ENCODE results near the gene TIPARP.
"Not testable (repeated sequence)": the region's sequence is repeated elsewhere in the genome, so short reads cannot be mapped to it uniquely, and the experiment has no call there.

Gene TIPARP

DNA sequence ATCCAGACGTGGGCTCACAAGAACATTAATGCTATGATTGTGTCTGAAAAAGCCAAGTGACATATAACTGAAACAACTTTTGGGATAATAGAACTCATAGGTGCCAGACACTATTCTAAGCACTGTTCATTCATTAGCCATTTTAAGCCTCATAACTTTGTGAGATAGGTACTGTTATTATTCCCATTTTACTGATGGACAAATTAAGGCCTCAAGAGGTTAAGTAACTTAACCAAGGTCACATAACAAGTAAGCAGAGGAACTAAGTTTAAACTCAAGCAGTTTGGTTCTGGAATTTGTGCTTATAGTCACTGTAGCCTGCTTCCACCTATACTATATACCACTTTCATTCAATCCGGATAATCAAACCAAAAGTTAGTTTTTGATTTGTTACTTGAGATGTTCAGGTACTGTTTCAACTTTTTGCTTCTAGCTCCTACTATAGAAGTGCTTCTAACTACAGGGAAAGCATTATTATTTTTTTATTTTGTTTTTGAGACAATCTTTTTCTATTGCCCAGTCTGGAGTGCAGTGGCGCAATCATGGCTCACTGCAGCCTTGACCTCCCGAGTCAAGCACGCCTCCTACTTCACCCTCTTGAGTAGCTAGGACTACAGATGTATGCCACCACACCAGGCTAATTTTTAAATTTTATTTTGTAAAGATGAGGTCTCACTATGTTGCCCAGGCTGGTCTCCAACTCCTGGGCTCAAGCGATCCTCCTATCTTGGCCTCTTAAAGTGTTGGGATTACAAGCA, 41.9 kb downstream of the TIPARP start:
- no peak for DNase-seq (ENCODE audit: low read depth)

DNA sequence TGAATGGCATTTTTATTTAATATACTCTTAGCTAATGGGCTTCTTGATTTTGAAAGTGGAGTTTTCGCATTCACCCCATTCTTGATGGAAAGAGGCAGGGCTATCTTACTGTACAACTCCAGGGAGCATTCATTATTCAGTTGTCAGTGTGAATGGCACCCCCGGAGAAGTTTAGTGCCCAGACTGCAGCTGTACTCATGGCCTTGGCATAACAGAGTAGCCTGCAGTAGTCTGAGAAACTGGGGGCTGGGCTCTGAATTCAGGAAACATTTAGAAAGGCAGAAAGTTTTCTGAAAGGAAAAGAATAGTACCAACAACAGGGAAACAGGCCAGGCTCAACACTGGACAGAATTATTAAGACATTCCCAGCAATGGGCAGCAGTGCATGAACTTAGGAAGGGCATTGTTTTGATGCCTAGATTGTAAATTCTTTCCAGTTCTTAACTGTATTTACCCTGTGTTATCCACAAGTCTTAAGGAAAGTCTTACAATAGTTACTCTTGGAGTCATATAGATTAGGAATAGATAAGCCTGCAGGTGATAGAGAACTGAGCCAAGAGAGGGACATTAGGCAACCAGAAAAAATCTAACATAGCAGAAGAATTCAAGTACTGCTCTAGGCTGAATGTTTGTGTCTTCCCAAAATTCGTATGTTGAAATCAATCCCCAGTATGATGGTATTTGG, 44.4 kb downstream of the TIPARP start:
- DNase-seq (ENCODE audit: low read depth), result no peak

DNA sequence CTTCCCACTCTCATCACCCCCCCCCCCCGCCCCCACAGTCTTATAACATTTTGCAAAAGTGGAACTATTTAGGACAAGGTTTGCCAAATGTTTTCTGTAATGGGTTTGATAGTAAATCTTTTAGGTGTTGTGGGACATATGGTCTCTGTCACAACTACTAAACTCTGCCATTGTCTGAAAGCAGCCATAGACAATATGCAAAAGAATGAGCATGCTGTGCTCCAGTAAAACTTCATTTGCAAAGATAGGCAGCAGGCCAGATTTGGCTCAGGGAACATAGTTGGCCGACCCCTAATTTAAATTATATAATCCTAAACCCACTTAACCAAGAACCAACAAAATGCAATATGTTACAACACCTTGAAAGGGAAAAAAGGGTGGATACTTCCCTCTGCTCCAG, 46.4 kb downstream of the TIPARP start:
- DNase-seq (ENCODE audit: low read depth), result no peak

DNA sequence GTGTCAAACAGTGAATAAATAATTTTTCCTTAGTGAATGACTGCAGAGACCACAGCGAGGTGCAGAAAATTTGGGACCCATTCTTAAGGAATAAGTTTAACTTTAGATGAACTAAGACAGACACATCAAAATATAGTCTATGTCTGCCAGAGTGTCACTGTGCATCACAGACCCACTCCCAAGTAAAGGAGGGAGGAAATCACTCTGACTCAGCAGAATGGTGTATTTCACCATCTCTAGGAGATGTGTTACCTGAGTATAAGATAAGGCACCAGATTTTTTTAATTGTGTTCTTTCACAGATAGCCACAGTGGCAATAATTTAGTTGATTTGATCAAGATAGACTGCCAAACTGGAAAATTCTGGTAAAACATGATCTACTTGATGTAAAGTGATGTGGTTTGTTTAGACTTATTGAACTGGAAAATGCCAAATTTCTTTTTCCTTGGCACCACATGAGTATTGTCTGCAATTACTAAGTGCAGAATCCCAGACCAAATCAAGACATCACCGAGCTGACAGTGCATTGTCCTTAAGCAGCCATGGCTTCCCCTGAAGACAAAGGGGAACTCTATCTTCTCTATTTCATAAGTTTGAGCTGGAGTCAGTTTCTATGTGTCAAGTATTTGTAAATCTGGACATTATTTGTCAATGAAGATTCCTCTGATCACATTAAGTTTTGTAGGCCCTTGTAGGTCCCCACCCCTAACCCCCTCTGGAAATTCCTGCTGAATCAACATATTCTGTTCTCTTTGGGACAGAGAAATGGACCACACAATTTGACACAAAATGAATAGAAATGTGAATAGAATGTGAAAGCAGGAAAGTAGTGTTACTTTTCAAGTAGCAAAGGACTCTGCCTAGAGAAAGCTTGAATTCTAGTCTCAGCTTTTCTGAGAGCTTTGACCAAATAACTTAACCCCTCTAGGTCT, 47.6 kb downstream of the TIPARP start:
- no peak for DNase-seq (ENCODE audit: low read depth)

DNA sequence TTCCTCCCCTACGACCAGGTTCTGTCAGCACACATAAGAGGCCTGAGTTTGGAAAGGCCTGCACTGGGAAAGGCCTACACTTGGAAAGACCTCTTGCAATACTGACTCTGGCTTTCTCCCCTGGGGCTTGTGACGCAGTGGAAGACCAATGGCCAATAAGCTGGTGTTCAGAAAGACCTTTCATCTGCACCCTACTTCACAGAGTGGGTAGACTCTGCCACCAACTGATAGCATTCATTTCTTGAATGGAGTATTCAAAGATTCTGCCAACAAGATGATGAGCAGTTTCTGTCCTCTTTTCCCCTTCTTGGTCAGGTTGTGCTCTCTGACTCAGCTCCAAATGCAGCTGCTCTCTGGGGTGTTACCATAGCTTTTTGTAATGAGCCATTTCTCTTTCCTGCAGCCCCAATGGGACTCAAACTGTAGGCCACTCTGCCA, 48.8 kb downstream of the TIPARP start:
- no peak for DNase-seq (ENCODE audit: low read depth)

- DNase-seq (ENCODE audit: low read depth), result no peak
Observed at GRCh38 chr3:156725682-156726081, 51.3 kb downstream of the TIPARP start.

DNA sequence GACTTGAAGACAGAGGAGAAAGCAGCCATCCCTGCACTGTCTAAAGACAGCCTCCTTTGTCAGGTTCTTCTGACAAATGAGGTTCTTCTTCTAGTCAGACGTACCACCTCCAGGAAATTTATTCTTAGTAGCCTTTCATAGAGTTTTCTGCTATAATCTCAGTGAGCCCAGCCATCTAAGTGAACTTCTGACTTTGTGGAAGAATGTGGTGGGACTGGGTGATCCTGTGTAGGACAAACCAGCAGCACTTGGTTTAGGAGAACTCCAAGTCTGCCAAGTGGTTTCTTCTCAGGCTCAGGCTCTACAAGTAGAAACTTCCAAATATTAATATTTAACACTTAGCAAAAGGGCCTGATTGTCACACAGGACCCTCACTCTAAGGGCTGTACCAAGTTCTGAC, 52.1 kb downstream of the TIPARP start:
- no peak for DNase-seq (ENCODE audit: low read depth)

- no peak for DNase-seq (ENCODE audit: low read depth)
Observed at GRCh38 chr3:156727519-156728205, 53.3 kb downstream of the TIPARP start.

DNA sequence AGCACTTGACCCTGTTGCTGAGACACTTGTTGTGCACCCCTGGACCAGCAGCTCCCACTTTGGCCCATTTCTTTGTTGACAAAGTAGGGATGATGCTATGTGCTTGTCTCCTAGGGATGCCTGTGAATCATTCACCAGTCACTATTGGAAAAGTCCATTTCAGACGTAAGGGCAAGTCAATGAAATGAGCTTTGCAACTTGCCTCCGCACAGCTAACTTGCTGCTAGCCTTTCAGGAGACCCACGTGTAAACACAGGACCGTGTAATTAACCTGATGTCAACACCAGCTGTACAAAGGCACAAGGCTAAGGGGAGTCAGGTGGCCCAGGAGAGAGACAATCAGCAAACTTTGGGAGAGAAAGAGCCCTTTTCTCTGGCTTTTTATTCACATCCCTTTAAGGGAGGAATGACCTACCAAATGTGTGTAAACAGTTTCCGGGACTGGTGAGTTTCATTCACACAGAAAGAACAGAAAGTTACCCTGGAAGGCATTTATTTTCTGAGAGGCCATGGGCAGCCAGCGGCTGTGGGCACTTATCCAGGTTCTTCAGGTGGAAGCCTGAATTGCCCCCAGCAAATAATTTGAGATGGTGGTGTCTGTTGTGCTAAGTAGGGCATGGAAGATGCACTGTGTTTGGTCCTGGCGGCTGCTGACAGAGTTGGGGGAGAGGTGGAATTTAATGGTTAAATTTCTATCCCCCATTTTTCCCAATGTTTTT, 54.0 kb downstream of the TIPARP start:
- no peak for DNase-seq (ENCODE audit: low read depth)

- no peak for DNase-seq (ENCODE audit: low read depth)
Observed at GRCh38 chr3:156729460-156730179, 55.2 kb downstream of the TIPARP start.

GRCh38 chr3:156731813-156732212, 57.4 kb downstream of the TIPARP start:
- DNase-seq (ENCODE audit: low read depth), result no peak

DNA sequence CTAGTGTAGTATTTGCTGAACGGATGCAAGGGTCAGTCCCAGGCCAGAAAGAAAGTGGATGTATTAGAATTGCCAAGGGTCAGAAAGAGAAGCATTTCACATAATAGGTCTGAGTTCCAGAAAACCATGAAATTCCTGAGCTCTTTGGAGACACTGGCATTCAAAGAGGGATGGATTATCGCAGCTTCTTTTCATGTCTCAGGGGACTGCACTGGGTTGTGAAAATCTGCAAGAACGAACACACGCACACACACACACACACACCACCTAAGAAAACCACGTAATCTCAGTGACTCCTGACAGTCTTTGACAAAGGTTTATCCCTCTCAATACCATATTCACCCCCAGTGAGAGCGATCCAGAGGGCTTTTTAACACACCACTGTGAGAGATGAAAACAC, 57.9 kb downstream of the TIPARP start:
- DNase-seq (ENCODE audit: low read depth), result no peak

- no peak for DNase-seq (ENCODE audit: low read depth)
Observed at GRCh38 chr3:156732715-156733421, 58.5 kb downstream of the TIPARP start.

DNA sequence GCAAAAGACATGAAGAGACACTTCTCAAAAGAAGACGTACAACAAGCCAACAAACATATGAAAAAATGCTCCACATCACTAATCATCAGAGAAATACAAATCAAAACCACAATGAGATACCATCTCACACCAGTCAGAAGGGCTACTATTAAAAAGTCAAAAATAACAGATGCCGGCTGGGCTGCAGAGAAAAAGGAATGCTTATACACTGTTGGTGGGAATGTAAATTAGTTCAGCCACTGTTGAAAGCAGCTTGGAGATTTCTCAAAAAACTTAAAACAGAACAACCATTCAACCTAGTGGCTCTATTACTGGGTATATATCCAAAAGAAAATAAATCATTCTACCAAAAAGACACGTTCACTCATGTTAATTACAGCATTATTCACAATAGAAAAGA, 60.3 kb downstream of the TIPARP start:
- not testable (repeated sequence) for DNase-seq (ENCODE audit: low read depth)

DNA sequence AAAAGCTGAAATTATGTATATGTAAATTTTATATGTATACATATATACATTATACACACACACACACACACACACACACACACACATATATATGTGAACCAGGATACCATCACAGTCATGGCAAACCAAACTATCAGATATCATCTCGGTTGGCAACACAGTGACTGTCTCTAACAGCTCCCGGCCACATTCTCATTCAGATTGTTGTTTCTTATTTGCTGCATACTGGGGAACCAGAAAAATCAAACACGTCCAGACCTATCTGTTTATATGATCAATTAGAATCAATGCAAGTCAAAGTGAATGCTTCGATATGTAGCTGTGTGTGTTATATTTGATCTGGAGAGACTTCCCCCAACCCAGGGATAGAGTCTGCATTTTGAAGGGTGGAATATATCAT, 61.1 kb downstream of the TIPARP start:
- no peak for DNase-seq (ENCODE audit: low read depth)

DNA sequence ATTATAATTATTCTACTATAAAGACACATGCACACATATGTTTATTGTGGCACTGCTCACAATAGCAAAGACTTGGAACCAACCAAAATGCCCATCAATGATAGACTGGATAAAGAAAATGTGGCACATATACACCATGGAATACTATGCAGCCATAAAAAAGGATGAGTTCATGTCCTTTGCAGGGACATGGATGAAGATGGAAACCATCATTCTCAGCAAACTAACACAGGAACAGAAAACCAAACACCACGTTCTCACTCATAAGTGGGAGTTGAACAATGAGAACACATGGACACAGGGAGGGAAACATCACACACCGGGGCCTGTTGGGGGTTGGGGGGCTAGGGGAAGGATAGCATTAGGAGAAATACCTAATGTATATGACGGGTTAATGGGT, 62.7 kb downstream of the TIPARP start:
- not testable (repeated sequence) for DNase-seq (ENCODE audit: low read depth)

DNA sequence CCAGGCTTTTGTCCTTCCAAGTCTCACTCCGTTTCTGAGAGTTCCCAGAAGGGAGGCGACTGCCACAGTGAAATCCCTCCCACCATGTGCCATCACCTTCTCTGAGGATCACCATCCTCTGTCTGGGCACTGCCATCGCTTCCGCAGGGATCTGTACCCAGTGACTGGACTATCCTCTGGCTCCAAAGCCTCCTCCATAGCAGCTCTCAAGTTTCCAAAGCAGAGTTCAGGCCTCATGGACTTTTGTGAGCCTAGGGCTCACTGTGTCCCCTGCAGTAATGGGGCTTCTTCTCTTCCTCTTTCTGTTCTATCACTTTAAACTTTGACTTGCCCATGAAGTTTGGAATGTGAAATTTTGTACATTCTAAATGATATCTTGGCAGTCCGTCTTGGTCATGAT, 63.9 kb downstream of the TIPARP start:
- no peak for DNase-seq (ENCODE audit: low read depth)

GRCh38 chr3:156739976-156740375, 65.6 kb downstream of the TIPARP start:
- no peak for DNase-seq (ENCODE audit: low read depth)

DNA sequence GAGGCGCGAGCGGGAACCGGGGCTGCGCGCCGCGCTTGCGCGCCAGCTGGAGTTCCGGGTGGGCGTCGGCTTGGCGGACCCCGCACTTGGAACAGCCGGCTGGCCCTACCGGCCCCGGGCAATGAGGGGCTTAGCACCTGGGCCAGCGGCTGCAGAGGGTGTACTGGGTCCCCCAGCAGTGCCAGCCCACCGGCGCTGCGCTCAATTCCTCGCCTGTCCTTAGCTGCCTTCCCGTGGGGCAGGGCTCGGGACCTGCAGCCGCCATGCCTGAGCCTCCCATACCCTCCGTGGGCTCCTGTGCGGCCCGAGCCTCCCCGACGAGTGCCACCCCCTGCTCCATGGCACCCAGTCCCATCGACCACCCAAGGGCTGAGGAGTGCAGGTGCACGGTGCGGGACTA, 66.2 kb downstream of the TIPARP start:
- DNase-seq (ENCODE audit: low read depth), result not testable (repeated sequence)

DNA sequence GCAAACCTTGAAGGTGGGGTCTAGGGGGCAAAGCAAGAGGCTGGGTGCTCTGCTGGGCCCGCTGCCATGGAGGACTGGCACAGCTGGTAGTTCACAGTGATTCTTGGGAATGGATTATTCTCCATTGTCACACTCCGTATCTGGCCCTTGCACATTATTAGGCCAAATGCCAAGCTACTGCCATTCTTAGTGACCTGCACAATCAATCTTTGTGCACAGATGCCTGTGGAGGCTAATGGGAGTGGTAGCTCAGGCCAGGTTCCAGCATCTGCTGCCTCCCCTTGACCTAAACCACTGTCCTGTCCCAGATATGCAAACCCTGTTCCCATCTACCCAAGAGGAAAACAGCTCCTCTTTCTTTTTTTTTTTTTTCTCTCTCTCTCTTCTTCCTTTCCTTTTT, 67.5 kb downstream of the TIPARP start:
- no peak for DNase-seq (ENCODE audit: low read depth)
